H1 (cell line): ENCODE data around the gene SMG7. TPM values are rescaled to one million over a fixed set of nuclear protein-coding genes. Genes with fewer than 3 reads are reported as not detected.

ENCODE experiments used
- CTCF ChIA-PET: fragments of 300-600 bp; sonication (Branson Sonifier 250); formaldehyde crosslinking; loops from one replicate; lab custom pipeline; 2021; ENCODE audit not compliant: partially characterized antibody; lab: Charles Lee
- POLR2A ChIA-PET: fragments of 300-600 bp; sonication (Branson Sonifier 250); formaldehyde crosslinking; loops from one replicate; lab custom pipeline; 2021; ENCODE audit warnings: inconsistent platforms; ENCODE audit not compliant: partially characterized antibody; lab: Charles Lee
- DNase-seq, 2 experiments: peaks; one replicate each; pipeline versions ENCODE4 v3.0.0 to v3.0.0-alpha.2; 2010 to 2022; ENCODE audit warnings: low spot score in 2 of 2, low read depth in 1 of 2, mixed read lengths in 1 of 2
- FAIRE-seq: peaks from 2 replicates; lab custom pipeline; 2011; peaks lifted over from hg19 to GRCh38; lab: Jason Lieb, UNC
- H2AFZ ChIP-seq: 2 replicates; pipeline ENCODE4 v1.8.1; 2012; ENCODE audit warnings: low read length, inconsistent platforms
- H2AK5ac ChIP-seq: 2 replicates; pipeline ENCODE4 v1.6.1; 2013; ENCODE audit warnings: low read depth, low read length
- H2BK120ac ChIP-seq: replicated peaks from 2 replicates; pipeline ENCODE3; 2013; ENCODE audit warnings: low read depth, low read length, inconsistent platforms
- H2BK12ac ChIP-seq: 2 replicates; pipeline ENCODE4 v1.6.1; 2013; ENCODE audit warnings: low read depth, low read length
- H2BK15ac ChIP-seq: 2 replicates; pipeline ENCODE4 v1.6.1; 2013; ENCODE audit warnings: low read length
- H2BK20ac ChIP-seq: 2 replicates; pipeline ENCODE4 v1.6.1; 2013; ENCODE audit warnings: low read length
- H2BK5ac ChIP-seq: 2 replicates; pipeline ENCODE4 v1.6.1; 2013; ENCODE audit warnings: low read depth, low read length
- H3K14ac ChIP-seq: 2 replicates; pipeline ENCODE4 v1.6.1; 2013; ENCODE audit warnings: inconsistent platforms; ENCODE audit not compliant: insufficient read length
- H3K18ac ChIP-seq: 2 replicates; pipeline ENCODE4 v1.6.1; 2013; ENCODE audit warnings: low read length; ENCODE audit errors: extremely low read depth
- H3K23ac ChIP-seq: 2 replicates; pipeline ENCODE4 v1.6.1; 2013; ENCODE audit warnings: inconsistent platforms; ENCODE audit not compliant: insufficient read length
- H3K23me2 ChIP-seq: 2 replicates; pipeline ENCODE4 v1.6.1; 2013; ENCODE audit warnings: low read depth, low read length
- H3K27ac ChIP-seq: 2 replicates; pipeline ENCODE4 v1.6.1; 2011; ENCODE audit warnings: low read depth, low read length, inconsistent platforms
- H3K27me3 ChIP-seq, 4 experiments: replicated peaks in 1 of 4; 1 replicate in 1 of 4; 2 replicates in 3 of 4; pipeline versions ENCODE4 v1.6.1 to v1.8.1; 2011 to 2013; ENCODE audit warnings: low read length in 3 of 4, mild to moderate bottlenecking in 3 of 4, inconsistent platforms in 2 of 4, mixed read lengths in 2 of 4, moderate library complexity in 1 of 4; ENCODE audit not compliant: control insufficient read depth in 3 of 4, insufficient read depth in 3 of 4; ENCODE audit errors: extremely low read depth in 1 of 4
- H3K36me3 ChIP-seq, 4 experiments: 2 replicates each; pipeline versions ENCODE4 v1.6.1 to v1.8.1; 2011 to 2013; ENCODE audit warnings: mild to moderate bottlenecking in 4 of 4, low read length in 3 of 4, moderate library complexity in 2 of 4, control low read depth in 1 of 4, inconsistent platforms in 1 of 4; ENCODE audit not compliant: insufficient read depth in 4 of 4, control insufficient read depth in 2 of 4
- H3K4ac ChIP-seq: replicated peaks from 2 replicates; pipeline ENCODE3; 2013; ENCODE audit warnings: low read length, low read depth, mixed read lengths, inconsistent platforms; ENCODE audit not compliant: insufficient read length
- H3K4me1 ChIP-seq, 4 experiments: replicated peaks in 1 of 4; 1 replicate in 1 of 4; 2 replicates in 3 of 4; pipeline versions ENCODE4 v1.6.1 to v1.8.1; 2011 to 2013; ENCODE audit warnings: low read length in 3 of 4, inconsistent platforms in 2 of 4, mixed read lengths in 1 of 4; ENCODE audit not compliant: insufficient read depth in 4 of 4, control insufficient read depth in 3 of 4
- H3K4me2 ChIP-seq, 2 experiments: 2 replicates each; pipeline versions ENCODE4 v1.6.1 to v1.8.1; 2011 to 2013; ENCODE audit warnings: low read depth in 2 of 2, low read length in 2 of 2, control low read depth in 1 of 2, inconsistent platforms in 1 of 2, mild to moderate bottlenecking in 1 of 2; ENCODE audit not compliant: insufficient read depth in 1 of 2
- H3K4me3 ChIP-seq, 4 experiments: fragments of 200-600, 300-600 bp in 1 of 4; sonication (generic), shearing (Covaris generic), sonication (Bioruptor Twin) in 1 of 4; 2 replicates each; pipeline versions ENCODE4 v1.5.1 to v1.8.1; 2011 to 2016; ENCODE audit warnings: low read length in 4 of 4, low read depth in 3 of 4, control low read depth in 2 of 4, inconsistent platforms in 2 of 4, mild to moderate bottlenecking in 2 of 4, mixed read lengths in 1 of 4, moderate library complexity in 1 of 4; ENCODE audit not compliant: insufficient read depth in 2 of 4; ENCODE audit errors: extremely low read depth in 1 of 4
- H3K56ac ChIP-seq: replicated peaks from 2 replicates; pipeline ENCODE3; 2013; ENCODE audit warnings: low read depth, mild to moderate bottlenecking, mixed read lengths, low read length, inconsistent platforms; ENCODE audit not compliant: insufficient read length
- H3K79me1 ChIP-seq: 2 replicates; pipeline ENCODE4 v1.6.1; 2013; ENCODE audit warnings: low read depth, low read length, control low read depth
- H3K79me2 ChIP-seq, 2 experiments: 2 replicates each; pipeline versions ENCODE4 v1.6.1 to v1.8.1; 2012 to 2013; ENCODE audit warnings: low read length in 2 of 2, mild to moderate bottlenecking in 2 of 2, inconsistent platforms in 1 of 2; ENCODE audit not compliant: insufficient read depth in 2 of 2, control insufficient read depth in 1 of 2
- H3K9ac ChIP-seq, 4 experiments: replicated peaks in 1 of 4; 1 replicate in 1 of 4; 2 replicates in 3 of 4; pipeline versions ENCODE4 v1.6.1 to v1.8.1; 2011 to 2013; ENCODE audit warnings: low read depth in 3 of 4, low read length in 3 of 4, control low read depth in 2 of 4, mild to moderate bottlenecking in 2 of 4, moderate library complexity in 2 of 4, inconsistent platforms in 1 of 4; ENCODE audit errors: extremely low read depth in 1 of 4
- H3K9me3 ChIP-seq, 2 experiments: 2 replicates each; pipeline versions ENCODE4 v1.6.1 to v1.8.1; 2012 to 2013; ENCODE audit warnings: mild to moderate bottlenecking in 2 of 2, moderate library complexity in 2 of 2, control low read depth in 1 of 2, inconsistent platforms in 1 of 2, low read depth in 1 of 2, low read length in 1 of 2, mixed read lengths in 1 of 2; ENCODE audit not compliant: insufficient read depth in 2 of 2
- H4K20me1 ChIP-seq, 2 experiments: replicated peaks in 1 of 2; 2 replicates each; pipeline versions ENCODE3 to v1.8.1; 2011 to 2013; ENCODE audit warnings: inconsistent platforms in 2 of 2, low read length in 2 of 2, mild to moderate bottlenecking in 1 of 2; ENCODE audit not compliant: insufficient read depth in 2 of 2, control insufficient read depth in 1 of 2
- H4K5ac ChIP-seq: 2 replicates; pipeline ENCODE4 v1.6.1; 2013; ENCODE audit warnings: low read length, low read depth, mixed read lengths, inconsistent platforms; ENCODE audit not compliant: insufficient read length
- H4K8ac ChIP-seq: 2 replicates; pipeline ENCODE4 v1.8.0; 2013; ENCODE audit warnings: mild to moderate bottlenecking, moderate library complexity, low read length, inconsistent platforms; ENCODE audit not compliant: insufficient read depth; ENCODE audit errors: extremely low read depth
- H4K91ac ChIP-seq: replicated peaks from 2 replicates; pipeline ENCODE3; 2013; ENCODE audit warnings: low read length, mixed read lengths, inconsistent platforms; ENCODE audit not compliant: insufficient read length
- CEBPB ChIP-seq: IDR thresholded peaks from 2 replicates; pipeline ENCODE4 v1.6.1; 2012; ENCODE audit warnings: low read depth, low read length
- RFX5 ChIP-seq: IDR thresholded peaks from 2 replicates; pipeline ENCODE4 v1.6.1; 2011; ENCODE audit warnings: low read depth, low read length, improper control_type of control experiment, borderline replicate concordance
- WGBS, 2 experiments: shearing (Covaris generic) in 1 of 2; methylation state at CpG; one replicate each; pipeline versions ENCODE4 v1.1.6 to v1.1.7; 2013 to 2015; ENCODE audit warnings: low lambda C conversion rate in 2 of 2, mixed read lengths in 2 of 2, inconsistent platforms in 1 of 2, low coverage in 1 of 2, missing lambda C conversion rate in 1 of 2; ENCODE audit not compliant: insufficient replicate concordance in 2 of 2, insufficient coverage in 1 of 2, insufficient read length in 1 of 2; ENCODE audit errors: extremely low coverage in 1 of 2, missing lambda C conversion rate in 1 of 2; 5-methylcytosine and 5-hydroxymethylcytosine counted together
- polyA plus RNA-seq, 7 experiments: library from polyadenylated mRNA; depleted of rRNA in 3 of 7; stranded (reverse) in 5 of 7; unstranded in 2 of 7; fragments of >200 nt in 5 of 7; fragments of 200-250 nt in 2 of 7; gene quantifications; 1 replicate in 5 of 7; 2 replicates in 1 of 7; 4 replicates in 1 of 7; pipeline versions ENCODE4 v1.2.1 to v1.2.3, GENCODE V29; 2011 to 2013; ENCODE audit warnings: missing spikeins in 2 of 7, mixed read lengths in 2 of 7
- total RNA-seq: library from RNA; stranded (reverse); fragmentation: NEBNext Ultra II Directional; extraction: Animal tissue kit (Norgen Biotek cat#: 25700); gene quantifications from 2 replicates; pipeline ENCODE4 v1.2.1, GENCODE V29; 2021

The SMG7 gene
- total and polyA plus RNA-seq, 2 of the 8 experiments (the other 6 are each of a cell fraction or from before 2014, with no cell fraction given): 39.3 to 65.6 TPM

GRCh38 chr1:183456826-183457225, 15.5 kb upstream of the SMG7 start:
- Histone ChIP-seq H3K18ac (no peak overlapping the region), H2AFZ (no peak overlapping the region), H3K79me1 (no peaks in the 10 kb centered on the region), H3K23me2 (no peaks in the 10 kb centered on the region), H3K9ac (no peak overlapping the region), H2BK15ac (no peak overlapping the region), H3K79me2 (no peaks in the 10 kb centered on the region), H3K27me3 (no peaks in the 10 kb centered on the region), H4K5ac (no peak overlapping the region), H3K14ac (no peak overlapping the region), H3K23ac (no peak overlapping the region), H4K20me1 (no peaks in the 10 kb centered on the region), H2BK120ac (no peak overlapping the region), H2AK5ac (no peak overlapping the region), H4K91ac (no peak overlapping the region), H3K36me3 (no peaks in the 10 kb centered on the region), H4K8ac (no peak overlapping the region), H2BK12ac (no peak overlapping the region), H2BK20ac (no peak overlapping the region), H3K4me3 (no peak overlapping the region), H2BK5ac (no peak overlapping the region), H3K4ac (no peak overlapping the region), H3K56ac (no peak overlapping the region), H3K4me1 (peaks cover 0 to 6% (median 3%) of the 10 kb centered on the region in 4 experiments; a peak in 4 of 7 replicates), H3K9me3 (no peaks in the 10 kb centered on the region), H3K27ac (no peak overlapping the region), H3K4me2 (no peak overlapping the region)
- ChIA-PET CTCF (interaction anchor here (0.7 kb wide), 1 partner anchor 40 kb away, joined by 7 read pairs; no protein-coding TSS in a partner anchor), POLR2A (interaction anchor here (0.7 kb wide), 1 partner anchor 16 kb away, joined by 3 read pairs; no protein-coding TSS in a partner anchor)
- DNase-seq (no peak), FAIRE-seq (no peak)
- peak; percentile 23; the same call in 1 of the 2 replicates for TF ChIP-seq CEBPB
- no peak for TF ChIP-seq RFX5
- 88% methylated on average over 1 of the region's 1 CpG; no CpG with 5 or more reads in 1 of the 2 experiments for WGBS, 2 experiments
